Body of pancreas (tissue), 4 donors: ENCODE results near the gene AWAT2. TPM values are rescaled to one million over a fixed set of nuclear protein-coding genes. Genes with fewer than 3 reads are reported as not detected.
"Not testable (repeated sequence)": the region's sequence is repeated elsewhere in the genome, so short reads cannot be mapped to it uniquely, and the experiment has no call there.

ENCODE experiments used
- ATAC-seq: fragments of 150-250 bp; one replicate; pipeline ENCODE4 v1.9.1; 2016
- DNase-seq, 4 donors: peaks; one replicate each; pipeline ENCODE4 v3.0.0-alpha.2; 2019
- H3K27ac ChIP-seq, 4 donors: fragments of 200-600 bp; sonication (generic); 1 replicate in 3 of 4; 2 replicates in 1 of 4; pipeline versions ENCODE4 v1.5.1 to v1.6.1; 2016 to 2019; ENCODE audit warnings: mild to moderate bottlenecking in 1 of 4, mixed read lengths in 1 of 4, moderate library complexity in 1 of 4
- H3K27me3 ChIP-seq, 2 donors: fragments of 200-600 bp; sonication (generic); one replicate each; pipeline ENCODE4 v1.6.0; 2016; ENCODE audit warnings: mild to moderate bottlenecking in 1 of 2
- H3K36me3 ChIP-seq, 2 donors: fragments of 200-600 bp; sonication (generic); replicated peaks in 1 of 2; 2 replicates each; pipeline ENCODE4 v1.5.1; 2016; ENCODE audit warnings: low read depth in 2 of 2; ENCODE audit not compliant: insufficient read depth in 1 of 2
- H3K4me1 ChIP-seq: fragments of 200-600 bp; sonication (generic); one replicate; pipeline ENCODE4 v1.6.0; 2016
- H3K4me3 ChIP-seq, 2 donors: fragments of 200-600 bp; sonication (generic); 1 replicate in 1 of 2; 2 replicates in 1 of 2; pipeline ENCODE4 v1.5.1; 2016 to 2019
- H3K9me3 ChIP-seq, 3 donors: fragments of 200-600 bp; sonication (generic); 1 replicate in 2 of 3; 2 replicates in 1 of 3; pipeline ENCODE4 v1.5.1; 2016
- POLR2A ChIP-seq, 3 donors: fragments of 450-650 bp; IDR thresholded peaks; one replicate each; pipeline ENCODE4 v1.6.1; 2016; ENCODE audit warnings: antibody characterized with exemption in 3 of 3, mild to moderate bottlenecking in 2 of 3
- WGBS, 2 donors: methylation state at CpG; one replicate each; pipeline ENCODE4 v1.1.5; 2017; 5-methylcytosine and 5-hydroxymethylcytosine counted together
- intact Hi-C: fragments of 100-400 bp; cut with DNase I; formaldehyde crosslinking; loops from one replicate; pipeline ENCODE4 v1.15.1; 2023
- total RNA-seq, 2 donors: library from RNA; depleted of rRNA; stranded (reverse); fragments of >200 nt; gene quantifications; one replicate each; pipeline ENCODE4 v1.1.0, GENCODE V29; 2016
- TF ChIP-seq, protein P1 (sequence below), 7 experiments: fragments of 450-650 bp in 4 of 7; fragments of 200-600 bp in 3 of 7; sonication (generic) in 3 of 7; IDR thresholded peaks; one replicate each; pipeline ENCODE4 v1.5.1; 2016 to 2019; ENCODE audit warnings: antibody characterized with exemption in 7 of 7

AWAT2 gene
- total RNA-seq, 2 donors from 2014 or later, result not detected

DNA sequence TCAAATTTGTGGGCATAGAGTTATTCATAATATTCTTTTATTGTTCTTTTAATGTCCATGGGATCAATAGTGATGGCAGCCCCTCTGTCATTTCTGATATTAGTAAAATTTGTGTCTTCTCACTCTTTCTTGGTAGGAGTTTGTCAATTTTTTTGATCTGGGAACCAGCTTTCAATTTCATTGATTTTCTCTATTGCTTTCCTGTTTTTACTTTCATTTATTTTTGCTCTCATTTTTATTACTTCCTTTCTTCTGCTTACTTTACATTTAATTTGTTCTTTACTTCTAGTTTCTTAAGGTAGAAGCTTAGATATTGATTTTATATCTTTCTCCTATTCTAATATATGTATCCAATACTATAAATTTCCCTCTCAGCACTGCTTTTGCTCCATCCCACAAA is 40.7 kb downstream of the AWAT2 start:
- intact Hi-C loops, result no loop called here
- Histone ChIP-seq H3K27me3 (no peaks in the 10 kb centered on the region), H3K4me1 (no peaks in the 10 kb centered on the region), H3K4me3 (no peak overlapping the region), H3K9me3 (no peaks in the 10 kb centered on the region), H3K27ac (no peak overlapping the region), H3K36me3 (no peaks in the 10 kb centered on the region)
- ATAC-seq (no peak), DNase-seq (no peak)
- TF ChIP-seq, protein P1, sequence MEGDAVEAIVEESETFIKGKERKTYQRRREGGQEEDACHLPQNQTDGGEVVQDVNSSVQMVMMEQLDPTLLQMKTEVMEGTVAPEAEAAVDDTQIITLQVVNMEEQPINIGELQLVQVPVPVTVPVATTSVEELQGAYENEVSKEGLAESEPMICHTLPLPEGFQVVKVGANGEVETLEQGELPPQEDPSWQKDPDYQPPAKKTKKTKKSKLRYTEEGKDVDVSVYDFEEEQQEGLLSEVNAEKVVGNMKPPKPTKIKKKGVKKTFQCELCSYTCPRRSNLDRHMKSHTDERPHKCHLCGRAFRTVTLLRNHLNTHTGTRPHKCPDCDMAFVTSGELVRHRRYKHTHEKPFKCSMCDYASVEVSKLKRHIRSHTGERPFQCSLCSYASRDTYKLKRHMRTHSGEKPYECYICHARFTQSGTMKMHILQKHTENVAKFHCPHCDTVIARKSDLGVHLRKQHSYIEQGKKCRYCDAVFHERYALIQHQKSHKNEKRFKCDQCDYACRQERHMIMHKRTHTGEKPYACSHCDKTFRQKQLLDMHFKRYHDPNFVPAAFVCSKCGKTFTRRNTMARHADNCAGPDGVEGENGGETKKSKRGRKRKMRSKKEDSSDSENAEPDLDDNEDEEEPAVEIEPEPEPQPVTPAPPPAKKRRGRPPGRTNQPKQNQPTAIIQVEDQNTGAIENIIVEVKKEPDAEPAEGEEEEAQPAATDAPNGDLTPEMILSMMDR (IDR thresholded peaks at IDR 0.05), result no peak
- no peak for TF ChIP-seq POLR2A (IDR thresholded peaks at IDR 0.05)

DNA sequence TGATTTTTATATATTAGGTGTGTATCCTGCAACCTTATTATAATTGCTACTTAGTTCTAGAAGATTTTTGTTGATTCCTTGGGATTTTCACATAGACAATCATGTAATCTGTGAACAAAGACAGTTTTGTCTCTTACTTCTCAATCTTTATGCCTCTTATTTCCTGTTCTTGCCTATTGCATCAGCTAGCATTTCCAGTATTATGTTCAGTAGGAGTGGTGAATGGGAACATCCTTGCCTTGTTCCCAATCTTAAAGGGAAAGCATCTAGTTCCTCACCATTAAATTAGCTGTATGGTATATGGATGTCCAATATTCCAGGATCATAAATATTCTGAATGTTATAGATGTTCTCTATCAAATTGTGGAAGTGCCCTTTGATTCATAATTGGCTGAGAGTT is 41.8 kb downstream of the AWAT2 start:
- no peak for ATAC-seq
- intact Hi-C loops, result no loop called here
- Histone ChIP-seq H3K4me1 (no peaks in the 10 kb centered on the region), H3K27me3 (no peaks in the 10 kb centered on the region), H3K9me3 (no peaks in the 10 kb centered on the region), H3K4me3 (no peak overlapping the region), H3K27ac (no peak overlapping the region), H3K36me3 (no peaks in the 10 kb centered on the region)
- DNase-seq, result no peak
- TF ChIP-seq POLR2A (IDR thresholded peaks at IDR 0.05), result no peak
- TF ChIP-seq, protein P1 (IDR thresholded peaks at IDR 0.05), result no peak

DNA sequence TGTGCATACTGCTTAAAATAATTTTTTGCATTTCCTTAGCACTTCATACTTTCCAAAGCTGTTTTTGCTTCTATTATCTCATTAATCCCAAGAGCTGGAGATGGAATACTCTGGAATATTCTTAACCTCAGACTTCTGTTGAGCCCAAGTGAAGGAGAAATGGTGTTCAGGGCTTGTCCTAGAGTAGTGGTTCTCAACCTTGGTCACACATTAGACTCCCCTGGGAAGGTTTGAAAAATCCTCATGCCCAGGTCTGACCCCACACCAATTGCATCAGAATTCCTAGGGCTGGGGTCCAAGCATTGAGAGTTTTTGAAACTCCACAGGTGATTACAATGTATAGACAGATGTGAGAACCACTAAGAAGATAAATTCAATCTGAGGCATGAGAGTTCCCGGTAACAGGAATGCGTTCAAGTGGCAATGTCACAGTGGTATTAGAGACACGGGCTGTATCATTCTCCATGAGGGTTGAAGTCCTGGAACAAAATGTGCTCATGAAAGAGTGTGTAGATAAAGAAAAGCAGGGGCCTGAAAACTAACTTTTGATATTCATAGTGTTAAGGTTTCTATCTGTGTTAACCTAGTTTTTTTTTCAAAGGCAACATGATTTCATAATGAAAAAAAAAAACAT is 47.9 kb downstream of the AWAT2 start:
- no peak overlapping the region for H3K27ac ChIP-seq
- H3K9me3 ChIP-seq, result no peaks in the 10 kb centered on the region
- DNase-seq, result no peak
- intact Hi-C loops, result no loop called here
- no peak for ATAC-seq
- no peaks in the 10 kb centered on the region for H3K27me3 ChIP-seq
- TF ChIP-seq, protein P1 (IDR thresholded peaks at IDR 0.05), result no peak
- H3K4me1 ChIP-seq, result no peaks in the 10 kb centered on the region
- no peaks in the 10 kb centered on the region for H3K36me3 ChIP-seq
- 75 to 100% methylated on average over 3 of the region's 3 CpGs for whole genome bisulfite sequencing, 2 donors
- no peak overlapping the region for H3K4me3 ChIP-seq

DNA sequence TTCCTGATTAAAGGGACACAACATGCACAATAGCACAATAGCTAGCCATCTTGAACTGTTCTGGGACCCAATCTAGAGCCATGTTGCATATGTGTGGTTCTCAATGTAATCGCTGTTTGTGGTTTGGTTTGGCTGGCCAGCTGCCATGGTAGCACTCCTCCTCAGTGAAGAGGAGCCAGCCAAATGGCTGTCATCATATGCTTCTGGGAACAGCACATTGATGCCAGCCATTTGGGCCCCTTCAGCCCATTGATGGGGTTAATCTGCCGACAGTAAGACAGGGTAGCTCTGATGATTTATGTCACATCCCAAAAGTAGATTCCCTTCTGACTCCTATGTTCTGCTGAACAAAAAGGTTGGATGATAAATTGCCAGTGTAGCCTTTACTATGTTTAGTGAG is 48.5 kb downstream of the AWAT2 start:
- ATAC-seq (no peak), DNase-seq (no peak)
- Histone ChIP-seq H3K27me3 (no peaks in the 10 kb centered on the region), H3K4me3 (no peak overlapping the region), H3K36me3 (no peaks in the 10 kb centered on the region), H3K27ac (no peak overlapping the region), H3K9me3 (no peaks in the 10 kb centered on the region), H3K4me1 (no peaks in the 10 kb centered on the region)
- TF ChIP-seq POLR2A (IDR thresholded peaks at IDR 0.05), result no peak
- TF ChIP-seq, protein P1 (IDR thresholded peaks at IDR 0.05), result no peak
- intact Hi-C loops, result no loop called here
- 57 to 100% methylated on average over 1 of the region's 2 CpGs for WGBS, 2 donors

DNA sequence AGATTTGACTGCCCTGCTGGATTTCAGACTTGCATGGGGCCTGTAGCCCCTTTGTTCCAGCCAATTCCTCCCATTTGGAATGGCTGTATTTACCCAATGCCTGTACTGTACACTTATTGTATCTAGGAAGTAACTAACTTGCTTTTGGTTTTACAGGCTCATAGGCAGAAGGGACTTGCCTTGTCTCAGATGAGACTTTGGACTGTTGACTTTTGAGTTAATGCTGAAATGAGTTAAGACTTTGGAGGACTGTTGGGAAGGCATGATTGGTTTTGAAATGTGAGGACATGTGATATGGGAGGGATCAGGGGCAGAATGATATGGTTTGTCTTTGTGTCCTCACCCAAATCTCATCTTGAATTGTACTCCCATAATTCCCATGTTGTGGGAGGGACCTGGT is 51.4 kb downstream of the AWAT2 start:
- H3K9me3 ChIP-seq, DNase-seq, H3K36me3 ChIP-seq, intact Hi-C loops, H3K4me1 ChIP-seq, H3K27ac ChIP-seq, ATAC-seq, H3K27me3 ChIP-seq, H3K4me3 ChIP-seq: not testable (repeated sequence)
